C4-2B (cell line): ENCODE results near the gene MGMT.

Experiments used
- CTCF ChIP-seq: fragments of 450-650 bp; conservative IDR thresholded peaks from 2 replicates; pipeline ENCODE4 v1.5.1; 2017; ENCODE audit warnings: mild to moderate bottlenecking
- ZFX ChIP-seq: fragments of 450-650 bp; IDR thresholded peaks from 2 replicates; pipeline ENCODE4 v1.6.1; 2017

- TF ChIP-seq CTCF, result no peak
- no peak for TF ChIP-seq ZFX
Measured at GRCh38 chr10:129424978-129425377, 42.1 kb upstream of the MGMT start.
